HL-60 (cell line): ENCODE data around the gene MYH11.

Experiments used
- CTCF ChIP-seq: IDR thresholded peaks from one replicate; pipeline ENCODE4 v1.5.1; 2011; ENCODE audit warnings: low read length, control low read depth, inconsistent platforms; ENCODE audit not compliant: insufficient read depth
- POLR2AphosphoS5 ChIP-seq: IDR thresholded peaks from 2 replicates; pipeline ENCODE4 v1.6.1; 2012; ENCODE audit warnings: low read depth

GRCh38 chr16:15856182-15856581 is 646 bp downstream of the MYH11 start:
- TF ChIP-seq CTCF (no peak), POLR2AphosphoS5 (no peak)
